Heart left ventricle (tissue), 13 donors: Measurements from ENCODE around the gene CDC7.

Experiments
- POLR2A ChIP-seq, 2 donors: fragments of 450-650 bp; IDR thresholded peaks; one replicate each; pipeline ENCODE4 v1.6.1; 2017; ENCODE audit warnings: antibody characterized with exemption in 2 of 2, mild to moderate bottlenecking in 2 of 2, moderate library complexity in 2 of 2
- TF ChIP-seq, protein P1 (sequence below), 12 donors: fragments of 200-600 bp; sonication (generic) in 4 of 12; IDR thresholded peaks; one replicate each; pipeline versions ENCODE4 v1.5.0 to v1.8.0; 2018 to 2022; ENCODE audit warnings: antibody characterized with exemption in 12 of 12, mild to moderate bottlenecking in 5 of 12
- donor health status: ischemic (EF 13 %, LVEDD 7.1; RV severe dilation, severe dysfunction).
- donor health status: DM: no; HTN: yes; CAD: no.
- donor health status: DM: no; HTN: no; CAD: no.
- donor health status: ischemic (EF 25% LVEDD 6.9; RV normal size, moderate dysfunction).
- donor health status: ischemic (EF 25% LVEDD 5.7; RV mildly dilated, moderate dysfunction).
- donor health status: ischemic (EF 35%, LVEDD 5.7; RV mildly dilated, moderate dysfunction).
- donor health status: nonischemic (EF 11% LVEDD 7.7; RV severe dilation, severe dysfunction).
- donor health status: DM: yes; HTN: yes; CAD: no.
- donor health status: PGD.
- donor health status: ischemic (EF 29% LVEDD 5.4; RV normal size, mild dysfunction).
- donor health status: nonischemic (EF 23%, LVEDD 6.1; RV moderate dilation, normal function).

- TF ChIP-seq, protein P1, sequence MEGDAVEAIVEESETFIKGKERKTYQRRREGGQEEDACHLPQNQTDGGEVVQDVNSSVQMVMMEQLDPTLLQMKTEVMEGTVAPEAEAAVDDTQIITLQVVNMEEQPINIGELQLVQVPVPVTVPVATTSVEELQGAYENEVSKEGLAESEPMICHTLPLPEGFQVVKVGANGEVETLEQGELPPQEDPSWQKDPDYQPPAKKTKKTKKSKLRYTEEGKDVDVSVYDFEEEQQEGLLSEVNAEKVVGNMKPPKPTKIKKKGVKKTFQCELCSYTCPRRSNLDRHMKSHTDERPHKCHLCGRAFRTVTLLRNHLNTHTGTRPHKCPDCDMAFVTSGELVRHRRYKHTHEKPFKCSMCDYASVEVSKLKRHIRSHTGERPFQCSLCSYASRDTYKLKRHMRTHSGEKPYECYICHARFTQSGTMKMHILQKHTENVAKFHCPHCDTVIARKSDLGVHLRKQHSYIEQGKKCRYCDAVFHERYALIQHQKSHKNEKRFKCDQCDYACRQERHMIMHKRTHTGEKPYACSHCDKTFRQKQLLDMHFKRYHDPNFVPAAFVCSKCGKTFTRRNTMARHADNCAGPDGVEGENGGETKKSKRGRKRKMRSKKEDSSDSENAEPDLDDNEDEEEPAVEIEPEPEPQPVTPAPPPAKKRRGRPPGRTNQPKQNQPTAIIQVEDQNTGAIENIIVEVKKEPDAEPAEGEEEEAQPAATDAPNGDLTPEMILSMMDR (IDR thresholded peaks at IDR 0.05): no peak
- no peak for TF ChIP-seq POLR2A (IDR thresholded peaks at IDR 0.05)
Measured at GRCh38 chr1:91455896-91456295, 44.8 kb upstream of the CDC7 start.
